GM12874 (cell line): ENCODE measurements around the gene PLCB1.

Experiments
- TF ChIP-seq, protein P1 (sequence below): IDR thresholded peaks from 2 replicates; pipeline ENCODE4 v1.5.1; 2011; ENCODE audit warnings: low read depth, mild to moderate bottlenecking, control low read depth, low read length, moderate library complexity; ENCODE audit not compliant: insufficient read depth

The PLCB1 gene

GRCh38 chr20:8786383-8786782, 654.3 kb downstream of the PLCB1 start:
- TF ChIP-seq, protein P1, sequence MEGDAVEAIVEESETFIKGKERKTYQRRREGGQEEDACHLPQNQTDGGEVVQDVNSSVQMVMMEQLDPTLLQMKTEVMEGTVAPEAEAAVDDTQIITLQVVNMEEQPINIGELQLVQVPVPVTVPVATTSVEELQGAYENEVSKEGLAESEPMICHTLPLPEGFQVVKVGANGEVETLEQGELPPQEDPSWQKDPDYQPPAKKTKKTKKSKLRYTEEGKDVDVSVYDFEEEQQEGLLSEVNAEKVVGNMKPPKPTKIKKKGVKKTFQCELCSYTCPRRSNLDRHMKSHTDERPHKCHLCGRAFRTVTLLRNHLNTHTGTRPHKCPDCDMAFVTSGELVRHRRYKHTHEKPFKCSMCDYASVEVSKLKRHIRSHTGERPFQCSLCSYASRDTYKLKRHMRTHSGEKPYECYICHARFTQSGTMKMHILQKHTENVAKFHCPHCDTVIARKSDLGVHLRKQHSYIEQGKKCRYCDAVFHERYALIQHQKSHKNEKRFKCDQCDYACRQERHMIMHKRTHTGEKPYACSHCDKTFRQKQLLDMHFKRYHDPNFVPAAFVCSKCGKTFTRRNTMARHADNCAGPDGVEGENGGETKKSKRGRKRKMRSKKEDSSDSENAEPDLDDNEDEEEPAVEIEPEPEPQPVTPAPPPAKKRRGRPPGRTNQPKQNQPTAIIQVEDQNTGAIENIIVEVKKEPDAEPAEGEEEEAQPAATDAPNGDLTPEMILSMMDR = no peak

- TF ChIP-seq, protein P1 = no peak
Measured at GRCh38 chr20:8787090-8787489, 655.0 kb downstream of the PLCB1 start.

- TF ChIP-seq, protein P1 = no peak
Measured at GRCh38 chr20:8788275-8788674, 656.2 kb downstream of the PLCB1 start.

DNA sequence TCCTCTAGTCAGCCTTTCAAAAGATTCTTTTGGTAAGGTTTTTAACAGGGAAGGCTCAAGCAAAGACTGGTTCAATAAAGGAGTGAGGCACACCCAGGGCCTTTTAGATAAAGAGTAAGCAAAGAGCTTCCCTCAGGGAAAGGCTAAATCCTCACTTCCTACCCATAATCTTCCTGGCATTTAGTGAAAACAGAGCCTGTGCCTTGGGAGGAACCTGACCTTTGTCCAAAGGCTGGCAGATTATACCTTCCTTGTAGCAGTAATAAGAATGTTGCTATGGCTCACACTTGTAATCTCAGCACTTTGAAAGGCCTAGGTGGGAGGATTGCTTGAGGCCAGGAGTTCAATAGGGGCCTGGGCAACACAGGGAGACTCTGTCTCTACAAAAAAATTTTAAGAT, 656.8 kb downstream of the PLCB1 start:
- TF ChIP-seq, protein P1 = no peak

GRCh38 chr20:8790442-8791074, 658.5 kb downstream of the PLCB1 start:
- TF ChIP-seq, protein P1 = peak; percentile 90

DNA sequence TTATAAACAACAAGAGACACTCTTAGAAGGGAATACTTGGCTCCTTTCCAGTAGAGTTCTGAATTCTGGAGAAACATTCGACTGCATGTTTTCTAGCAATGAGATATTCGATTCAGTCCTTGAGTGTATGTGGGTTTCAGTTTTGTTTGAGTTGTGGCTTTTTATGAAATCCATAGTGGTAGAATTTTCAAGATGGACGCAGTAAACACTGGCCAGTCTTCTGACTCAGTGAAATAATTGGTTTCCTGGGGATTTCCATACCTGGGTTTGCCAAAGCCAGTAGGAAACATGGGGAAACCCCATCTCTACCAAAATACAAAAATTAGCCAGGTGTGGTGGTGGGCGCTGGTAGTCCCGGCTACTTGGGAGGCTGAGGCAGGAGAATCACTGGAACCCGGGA, 663.3 kb downstream of the PLCB1 start:
- TF ChIP-seq, protein P1 = no peak

DNA sequence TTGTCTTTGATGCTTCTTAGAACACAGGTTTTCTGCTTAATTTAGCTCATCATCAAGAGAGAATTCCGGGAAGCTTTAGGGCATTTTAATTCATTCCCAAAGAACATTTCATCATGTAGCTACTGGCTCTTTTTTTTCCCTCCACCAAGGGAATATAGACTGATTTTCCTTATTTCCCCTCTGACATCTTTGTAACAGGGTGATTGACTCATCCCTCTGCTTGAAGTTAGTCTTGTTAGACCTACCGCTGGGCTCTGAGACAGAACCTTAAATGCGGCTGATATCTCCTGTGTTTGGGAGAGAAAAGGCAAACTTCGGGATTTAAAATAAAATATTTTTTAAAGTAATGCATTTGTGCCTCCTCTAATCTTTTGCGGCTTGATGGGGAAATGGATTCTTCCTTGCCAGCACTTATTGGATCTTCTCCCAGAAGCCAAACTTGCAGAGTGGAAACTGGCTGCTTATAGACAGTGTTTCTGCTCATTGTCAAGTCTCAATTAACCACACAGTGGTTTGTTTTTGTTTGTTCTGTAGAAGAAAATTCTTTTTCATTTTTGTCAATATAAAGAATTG, 664.1 kb downstream of the PLCB1 start:
- TF ChIP-seq, protein P1 = no peak
